ENCODE data around the gene RFLNA.

DNA sequence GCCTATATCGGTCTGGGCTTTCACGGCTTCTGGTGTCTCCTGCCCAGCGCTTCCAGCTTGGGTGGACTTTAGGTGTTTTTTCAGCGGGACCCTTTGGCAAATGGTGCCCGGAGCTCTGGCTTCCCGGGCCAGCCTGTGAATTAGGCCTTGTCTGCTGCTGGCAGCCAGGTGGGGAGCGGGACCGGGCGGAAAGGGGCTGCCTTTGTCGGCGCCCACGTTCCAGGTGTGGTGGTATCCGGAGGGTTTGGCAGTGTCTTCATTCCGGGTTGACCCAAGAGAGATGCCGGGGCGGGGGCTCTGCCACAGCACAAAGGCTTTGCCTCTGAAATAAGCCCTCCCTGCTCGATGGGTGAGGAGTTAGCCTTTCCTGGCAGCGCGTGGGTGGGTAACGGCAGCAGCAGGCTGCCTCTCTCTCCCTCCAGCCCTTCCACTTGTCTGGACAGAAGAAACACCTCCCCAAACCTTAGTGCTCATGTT is 9.5 kb downstream of the RFLNA start:
- TF ChIP-seq, protein P1, sequence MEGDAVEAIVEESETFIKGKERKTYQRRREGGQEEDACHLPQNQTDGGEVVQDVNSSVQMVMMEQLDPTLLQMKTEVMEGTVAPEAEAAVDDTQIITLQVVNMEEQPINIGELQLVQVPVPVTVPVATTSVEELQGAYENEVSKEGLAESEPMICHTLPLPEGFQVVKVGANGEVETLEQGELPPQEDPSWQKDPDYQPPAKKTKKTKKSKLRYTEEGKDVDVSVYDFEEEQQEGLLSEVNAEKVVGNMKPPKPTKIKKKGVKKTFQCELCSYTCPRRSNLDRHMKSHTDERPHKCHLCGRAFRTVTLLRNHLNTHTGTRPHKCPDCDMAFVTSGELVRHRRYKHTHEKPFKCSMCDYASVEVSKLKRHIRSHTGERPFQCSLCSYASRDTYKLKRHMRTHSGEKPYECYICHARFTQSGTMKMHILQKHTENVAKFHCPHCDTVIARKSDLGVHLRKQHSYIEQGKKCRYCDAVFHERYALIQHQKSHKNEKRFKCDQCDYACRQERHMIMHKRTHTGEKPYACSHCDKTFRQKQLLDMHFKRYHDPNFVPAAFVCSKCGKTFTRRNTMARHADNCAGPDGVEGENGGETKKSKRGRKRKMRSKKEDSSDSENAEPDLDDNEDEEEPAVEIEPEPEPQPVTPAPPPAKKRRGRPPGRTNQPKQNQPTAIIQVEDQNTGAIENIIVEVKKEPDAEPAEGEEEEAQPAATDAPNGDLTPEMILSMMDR (IDR thresholded peaks at IDR 0.05; ENCODE audit: low read depth, low read length): no peak
- TF ChIP-seq POLR2A (IDR thresholded peaks at IDR 0.05; ENCODE audit: extremely low read depth, insufficient read length): no peak

Data from NB4 (cell line).